HEK293 (cell line): ENCODE measurements around the gene NXPH4.

Source experiments
- CTCF ChIA-PET: fragments of 350-600 bp; formaldehyde crosslinking; extraction: SDS; loops from one replicate; lab custom pipeline; 2021; ENCODE audit warnings: antibody characterized with exemption; lab: Yijun Ruan, JAX
- POLR2A ChIA-PET: fragments of 300-600 bp; formaldehyde crosslinking; extraction: SDS; loops from one replicate; lab custom pipeline; 2020; ENCODE audit warnings: antibody characterized with exemption, inconsistent platforms; lab: Yijun Ruan, JAX
- H3K27ac ChIP-seq: fragments of 200-500 bp; sonication (Bioruptor generic); 2 replicates; pipeline ENCODE4 v1.5.1; 2014; ENCODE audit warnings: low read depth, low read length, control low read depth, inconsistent platforms; ENCODE audit errors: extremely low read depth
- H3K36me3 ChIP-seq, 2 experiments: fragments of 200-500 bp in 1 of 2; sonication (Bioruptor generic) in 1 of 2; 1 replicate in 1 of 2; 2 replicates in 1 of 2; pipeline ENCODE4 v1.5.1; 2014 to 2017; ENCODE audit warnings: inconsistent platforms in 2 of 2, low read length in 2 of 2; ENCODE audit not compliant: control insufficient read depth in 2 of 2, insufficient read depth in 1 of 2
- H3K4me1 ChIP-seq: fragments of 200-500 bp; sonication (Bioruptor generic); 2 replicates; pipeline ENCODE4 v1.5.1; 2014; ENCODE audit warnings: mild to moderate bottlenecking, low read length, inconsistent platforms; ENCODE audit not compliant: control insufficient read depth, insufficient read depth
- H3K4me3 ChIP-seq: 2 replicates; pipeline ENCODE4 v1.5.1; 2011; ENCODE audit warnings: low read depth, mild to moderate bottlenecking, control low read depth, low read length, moderate library complexity
- H3K9me3 ChIP-seq: fragments of 200-500 bp; sonication (Bioruptor generic); 2 replicates; pipeline ENCODE4 v1.5.1; 2014; ENCODE audit warnings: low read depth, low read length, inconsistent platforms; ENCODE audit not compliant: control insufficient read depth, insufficient read depth
- EGR2 ChIP-seq: fragments of 450-650 bp; formaldehyde crosslinking; IDR thresholded peaks from 2 replicates; pipeline ENCODE4 v1.5.1; 2016; ENCODE audit warnings: low read depth, missing biosample characterization, missing genetic modification characterization
- GLI4 ChIP-seq: fragments of 450-650 bp; formaldehyde crosslinking; IDR thresholded peaks from 2 replicates; pipeline ENCODE4 v1.5.1; 2016; ENCODE audit warnings: missing biosample characterization, missing genetic modification characterization
- GLIS2 ChIP-seq: fragments of 450-650 bp; formaldehyde crosslinking; IDR thresholded peaks from 2 replicates; pipeline ENCODE4 v1.5.1; 2016; ENCODE audit warnings: missing biosample characterization, missing genetic modification characterization
- SP3 ChIP-seq: fragments of 450-650 bp; formaldehyde crosslinking; IDR thresholded peaks from 2 replicates; pipeline ENCODE4 v1.5.1; 2016; ENCODE audit warnings: missing biosample characterization, missing genetic modification characterization
- TCF7L2 ChIP-seq: IDR thresholded peaks from 2 replicates; pipeline ENCODE4 v1.6.1; 2011; ENCODE audit warnings: low read depth, mild to moderate bottlenecking, inconsistent platforms, low read length, moderate library complexity, borderline replicate concordance
- ZBTB17 ChIP-seq: fragments of 450-650 bp; formaldehyde crosslinking; IDR thresholded peaks from 2 replicates; pipeline ENCODE4 v1.5.1; 2016; ENCODE audit warnings: missing biosample characterization, missing genetic modification characterization
- ZFHX2 ChIP-seq: fragments of 450-650 bp; formaldehyde crosslinking; conservative IDR thresholded peaks from 2 replicates; pipeline ENCODE4 v1.5.1; 2016; ENCODE audit warnings: missing biosample characterization, missing genetic modification characterization
- ZIC2 ChIP-seq: fragments of 450-650 bp; formaldehyde crosslinking; IDR thresholded peaks from 2 replicates; pipeline ENCODE4 v1.5.1; 2016; ENCODE audit warnings: missing biosample characterization, missing genetic modification characterization
- ZNF221 ChIP-seq: fragments of 450-650 bp; formaldehyde crosslinking; IDR thresholded peaks from 2 replicates; pipeline ENCODE4 v1.5.1; 2017; ENCODE audit warnings: missing biosample characterization, missing genetic modification characterization, borderline replicate concordance
- ZNF341 ChIP-seq: fragments of 450-650 bp; formaldehyde crosslinking; IDR thresholded peaks from 2 replicates; pipeline ENCODE4; 2016; ENCODE audit warnings: low read depth, missing biosample characterization, missing genetic modification characterization
- ZNF366 ChIP-seq: fragments of 450-650 bp; formaldehyde crosslinking; conservative IDR thresholded peaks from 2 replicates; pipeline ENCODE4 v1.5.1; 2016; ENCODE audit warnings: missing biosample characterization, missing genetic modification characterization
- ZNF416 ChIP-seq: fragments of 450-650 bp; formaldehyde crosslinking; IDR thresholded peaks from 2 replicates; pipeline ENCODE4 v1.5.1; 2016; ENCODE audit warnings: missing biosample characterization, missing genetic modification characterization
- ZNF660 ChIP-seq: fragments of 450-650 bp; IDR thresholded peaks from 2 replicates; pipeline ENCODE4 v1.5.1; 2018; ENCODE audit warnings: missing biosample characterization, mild to moderate bottlenecking, missing genetic modification characterization
- ZNF747 ChIP-seq: fragments of 450-650 bp; formaldehyde crosslinking; IDR thresholded peaks from 2 replicates; pipeline ENCODE4 v1.5.1; 2016; ENCODE audit warnings: missing biosample characterization, missing genetic modification characterization
- TF ChIP-seq, protein P1 (sequence below): sonication (generic); formaldehyde crosslinking; IDR thresholded peaks from 2 replicates; pipeline ENCODE4 v1.8.1; 2022; ENCODE audit warnings: mild to moderate bottlenecking, moderate library complexity, missing genetic modification reagents
- TF ChIP-seq, protein P2 (sequence below): fragments of 450-650 bp; formaldehyde crosslinking; IDR thresholded peaks from 2 replicates; pipeline ENCODE4 v1.5.1; 2016; ENCODE audit warnings: missing biosample characterization, missing genetic modification characterization
- TF ChIP-seq, protein P3 (sequence below): fragments of 450-650 bp; formaldehyde crosslinking; IDR thresholded peaks from 2 replicates; pipeline ENCODE4 v1.5.1; 2016; ENCODE audit warnings: missing biosample characterization, missing genetic modification characterization, borderline replicate concordance
- TF ChIP-seq, protein P4 (sequence below): IDR thresholded peaks from 2 replicates; pipeline ENCODE4 v1.6.1; 2011; ENCODE audit warnings: mild to moderate bottlenecking, low read depth, low read length, borderline replicate concordance
- TF ChIP-seq, protein P5 (sequence below): fragments of 450-650 bp; IDR thresholded peaks from 2 replicates; pipeline ENCODE4 v1.5.1; 2018; ENCODE audit warnings: missing biosample characterization, missing genetic modification characterization
- TF ChIP-seq, protein P6 (sequence below): fragments of 450-650 bp; formaldehyde crosslinking; IDR thresholded peaks from 2 replicates; pipeline ENCODE4 v1.5.1; 2016; ENCODE audit warnings: missing biosample characterization, missing genetic modification characterization
- TF ChIP-seq, protein P7 (sequence below): fragments of 450-650 bp; formaldehyde crosslinking; IDR thresholded peaks from 2 replicates; pipeline ENCODE4 v1.5.1; 2016; ENCODE audit warnings: missing biosample characterization, missing genetic modification characterization

The NXPH4 gene

DNA sequence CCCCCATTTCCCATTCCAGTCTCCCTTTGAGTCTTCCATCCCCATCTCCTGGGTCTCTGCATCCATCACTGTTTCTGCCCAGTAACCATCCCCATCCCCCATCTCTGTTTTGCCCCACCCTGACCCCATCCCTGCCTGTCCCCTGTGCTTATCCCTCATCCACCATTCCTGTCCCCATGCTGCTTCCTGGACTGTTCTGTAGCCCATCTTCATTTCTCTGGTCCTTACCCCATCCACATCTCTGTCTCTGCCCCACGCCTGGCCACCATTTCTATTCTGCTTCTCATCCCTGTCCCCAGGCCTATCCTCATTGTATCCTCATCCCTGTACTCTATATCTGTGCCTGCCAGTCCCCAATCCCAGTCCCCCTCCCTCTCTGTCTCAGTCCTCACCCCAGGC is 4.2 kb downstream of the NXPH4 start (continued):
- TF ChIP-seq, protein P1, sequence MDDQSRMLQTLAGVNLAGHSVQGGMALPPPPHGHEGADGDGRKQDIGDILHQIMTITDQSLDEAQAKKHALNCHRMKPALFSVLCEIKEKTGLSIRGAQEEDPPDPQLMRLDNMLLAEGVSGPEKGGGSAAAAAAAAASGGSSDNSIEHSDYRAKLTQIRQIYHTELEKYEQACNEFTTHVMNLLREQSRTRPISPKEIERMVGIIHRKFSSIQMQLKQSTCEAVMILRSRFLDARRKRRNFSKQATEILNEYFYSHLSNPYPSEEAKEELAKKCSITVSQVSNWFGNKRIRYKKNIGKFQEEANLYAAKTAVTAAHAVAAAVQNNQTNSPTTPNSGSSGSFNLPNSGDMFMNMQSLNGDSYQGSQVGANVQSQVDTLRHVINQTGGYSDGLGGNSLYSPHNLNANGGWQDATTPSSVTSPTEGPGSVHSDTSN = no peak
- no peak for TF ChIP-seq ZNF221
- no peak for TF ChIP-seq ZNF416 (tag by site-specific recombination)
- TF ChIP-seq, protein P2, sequence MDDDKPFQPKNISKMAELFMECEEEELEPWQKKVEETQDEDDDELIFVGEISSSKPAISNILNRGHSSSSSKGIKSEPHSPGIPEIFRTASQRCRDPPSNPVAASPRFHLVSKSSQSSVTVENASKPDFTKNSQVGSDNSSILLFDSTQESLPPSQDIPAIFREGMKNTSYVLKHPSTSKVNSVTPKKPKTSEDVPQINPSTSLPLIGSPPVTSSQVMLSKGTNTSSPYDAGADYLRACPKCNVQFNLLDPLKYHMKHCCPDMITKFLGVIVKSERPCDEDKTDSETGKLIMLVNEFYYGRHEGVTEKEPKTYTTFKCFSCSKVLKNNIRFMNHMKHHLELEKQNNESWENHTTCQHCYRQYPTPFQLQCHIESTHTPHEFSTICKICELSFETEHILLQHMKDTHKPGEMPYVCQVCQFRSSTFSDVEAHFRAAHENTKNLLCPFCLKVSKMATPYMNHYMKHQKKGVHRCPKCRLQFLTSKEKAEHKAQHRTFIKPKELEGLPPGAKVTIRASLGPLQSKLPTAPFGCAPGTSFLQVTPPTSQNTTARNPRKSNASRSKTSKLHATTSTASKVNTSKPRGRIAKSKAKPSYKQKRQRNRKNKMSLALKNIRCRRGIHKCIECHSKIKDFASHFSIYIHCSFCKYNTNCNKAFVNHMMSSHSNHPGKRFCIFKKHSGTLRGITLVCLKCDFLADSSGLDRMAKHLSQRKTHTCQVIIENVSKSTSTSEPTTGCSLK = no peak

DNA sequence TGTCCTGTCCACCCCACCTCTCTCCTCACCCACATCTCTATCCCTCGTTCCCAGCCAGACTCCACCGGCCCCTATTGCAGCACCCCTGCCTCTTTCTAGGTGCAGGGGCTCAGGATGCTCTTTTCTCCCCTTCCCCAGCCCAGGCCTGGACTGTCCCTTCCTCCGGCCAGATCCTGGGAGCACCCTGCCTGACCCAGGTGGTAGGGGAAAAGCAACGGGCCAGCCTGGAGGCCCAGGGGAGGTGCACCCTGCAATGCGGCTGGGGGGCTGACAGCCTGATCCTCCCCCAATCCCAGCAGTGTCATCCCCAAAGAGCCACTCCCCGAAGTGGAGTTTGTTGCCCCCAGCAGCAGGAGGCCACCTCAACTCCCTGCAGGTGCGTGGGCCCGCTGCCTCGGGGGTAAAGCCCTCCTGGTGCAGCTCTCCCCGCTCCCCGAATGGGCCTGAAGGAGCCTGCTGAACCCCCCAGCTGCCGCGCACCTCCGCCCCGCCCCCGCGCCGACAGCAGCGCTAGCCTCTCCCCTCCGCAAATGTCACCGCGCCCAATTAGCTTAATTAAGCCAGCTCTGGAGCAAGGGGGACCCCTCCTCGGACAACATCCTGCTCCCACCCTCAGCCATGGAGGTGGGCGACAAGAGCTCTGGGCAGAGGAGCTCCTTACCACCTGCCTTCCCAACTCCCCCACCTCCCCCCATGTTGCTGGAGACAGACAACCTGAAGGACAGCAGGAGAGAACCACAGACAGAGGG is 4.7 kb downstream of the NXPH4 start:
- CTCF ChIA-PET = interaction anchor here (2.0 to 13.7 kb wide), 2 partner anchors 8 to 19 kb away, joined by 7 to 192 read pairs; a partner anchor contains a TSS
- Histone ChIP-seq H3K9me3 (no peaks in the 10 kb centered on the region), H3K4me1 (peaks cover under 1% of the 10 kb centered on the region; the same call in 1 of the 2 replicates), H3K36me3 (no peaks in the 10 kb centered on the region), H3K4me3 (no peak overlapping the region), H3K27ac (no peak overlapping the region)
- POLR2A ChIA-PET = interaction anchor here (0.8 to 1.2 kb wide), 2 partner anchors 8 to 12 kb away, joined by 3 to 5 read pairs; partner anchors contain the start of gene SHMT2
- TF ChIP-seq EGR2 (tag by site-specific recombination) (0 out of 2 replicates have a peak, but pooled peaks have one; percentile 5), GLIS2 (tag by site-specific recombination) (peak; percentile 72), ZNF747 (tag by site-specific recombination) (no peak), ZBTB17 (peak; percentile 6; the same call in 1 of the 2 replicates), ZNF366 (peak; percentile 19; the same call in 1 of the 2 replicates), GLI4 (tag by site-specific recombination) (no peak), TCF7L2 (no peak), ZIC2 (tag by site-specific recombination) (peak; percentile 73), SP3 (tag by site-specific recombination) (no peak), ZNF660 (no peak), ZNF341 (tag by site-specific recombination) (0 out of 2 replicates have a peak, but pooled peaks have one; percentile 33), ZFHX2 (tag by site-specific recombination) (peak; percentile 40; the same call in 1 of the 2 replicates)
- TF ChIP-seq, protein P3, sequence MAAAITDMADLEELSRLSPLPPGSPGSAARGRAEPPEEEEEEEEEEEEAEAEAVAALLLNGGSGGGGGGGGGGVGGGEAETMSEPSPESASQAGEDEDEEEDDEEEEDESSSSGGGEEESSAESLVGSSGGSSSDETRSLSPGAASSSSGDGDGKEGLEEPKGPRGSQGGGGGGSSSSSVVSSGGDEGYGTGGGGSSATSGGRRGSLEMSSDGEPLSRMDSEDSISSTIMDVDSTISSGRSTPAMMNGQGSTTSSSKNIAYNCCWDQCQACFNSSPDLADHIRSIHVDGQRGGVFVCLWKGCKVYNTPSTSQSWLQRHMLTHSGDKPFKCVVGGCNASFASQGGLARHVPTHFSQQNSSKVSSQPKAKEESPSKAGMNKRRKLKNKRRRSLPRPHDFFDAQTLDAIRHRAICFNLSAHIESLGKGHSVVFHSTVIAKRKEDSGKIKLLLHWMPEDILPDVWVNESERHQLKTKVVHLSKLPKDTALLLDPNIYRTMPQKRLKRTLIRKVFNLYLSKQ = no peak
- TF ChIP-seq, protein P4, sequence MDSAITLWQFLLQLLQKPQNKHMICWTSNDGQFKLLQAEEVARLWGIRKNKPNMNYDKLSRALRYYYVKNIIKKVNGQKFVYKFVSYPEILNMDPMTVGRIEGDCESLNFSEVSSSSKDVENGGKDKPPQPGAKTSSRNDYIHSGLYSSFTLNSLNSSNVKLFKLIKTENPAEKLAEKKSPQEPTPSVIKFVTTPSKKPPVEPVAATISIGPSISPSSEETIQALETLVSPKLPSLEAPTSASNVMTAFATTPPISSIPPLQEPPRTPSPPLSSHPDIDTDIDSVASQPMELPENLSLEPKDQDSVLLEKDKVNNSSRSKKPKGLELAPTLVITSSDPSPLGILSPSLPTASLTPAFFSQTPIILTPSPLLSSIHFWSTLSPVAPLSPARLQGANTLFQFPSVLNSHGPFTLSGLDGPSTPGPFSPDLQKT = no peak
- TF ChIP-seq, protein P5, sequence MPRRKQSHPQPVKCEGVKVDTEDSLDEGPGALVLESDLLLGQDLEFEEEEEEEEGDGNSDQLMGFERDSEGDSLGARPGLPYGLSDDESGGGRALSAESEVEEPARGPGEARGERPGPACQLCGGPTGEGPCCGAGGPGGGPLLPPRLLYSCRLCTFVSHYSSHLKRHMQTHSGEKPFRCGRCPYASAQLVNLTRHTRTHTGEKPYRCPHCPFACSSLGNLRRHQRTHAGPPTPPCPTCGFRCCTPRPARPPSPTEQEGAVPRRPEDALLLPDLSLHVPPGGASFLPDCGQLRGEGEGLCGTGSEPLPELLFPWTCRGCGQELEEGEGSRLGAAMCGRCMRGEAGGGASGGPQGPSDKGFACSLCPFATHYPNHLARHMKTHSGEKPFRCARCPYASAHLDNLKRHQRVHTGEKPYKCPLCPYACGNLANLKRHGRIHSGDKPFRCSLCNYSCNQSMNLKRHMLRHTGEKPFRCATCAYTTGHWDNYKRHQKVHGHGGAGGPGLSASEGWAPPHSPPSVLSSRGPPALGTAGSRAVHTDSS (tag by site-specific recombination) = no peak
- TF ChIP-seq, protein P6, sequence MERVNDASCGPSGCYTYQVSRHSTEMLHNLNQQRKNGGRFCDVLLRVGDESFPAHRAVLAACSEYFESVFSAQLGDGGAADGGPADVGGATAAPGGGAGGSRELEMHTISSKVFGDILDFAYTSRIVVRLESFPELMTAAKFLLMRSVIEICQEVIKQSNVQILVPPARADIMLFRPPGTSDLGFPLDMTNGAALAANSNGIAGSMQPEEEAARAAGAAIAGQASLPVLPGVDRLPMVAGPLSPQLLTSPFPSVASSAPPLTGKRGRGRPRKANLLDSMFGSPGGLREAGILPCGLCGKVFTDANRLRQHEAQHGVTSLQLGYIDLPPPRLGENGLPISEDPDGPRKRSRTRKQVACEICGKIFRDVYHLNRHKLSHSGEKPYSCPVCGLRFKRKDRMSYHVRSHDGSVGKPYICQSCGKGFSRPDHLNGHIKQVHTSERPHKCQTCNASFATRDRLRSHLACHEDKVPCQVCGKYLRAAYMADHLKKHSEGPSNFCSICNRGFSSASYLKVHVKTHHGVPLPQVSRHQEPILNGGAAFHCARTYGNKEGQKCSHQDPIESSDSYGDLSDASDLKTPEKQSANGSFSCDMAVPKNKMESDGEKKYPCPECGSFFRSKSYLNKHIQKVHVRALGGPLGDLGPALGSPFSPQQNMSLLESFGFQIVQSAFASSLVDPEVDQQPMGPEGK (tag by site-specific recombination) = 0 out of 2 replicates have a peak, but pooled peaks have one; percentile 30
- TF ChIP-seq, protein P2 = no peak
- TF ChIP-seq, protein P7, sequence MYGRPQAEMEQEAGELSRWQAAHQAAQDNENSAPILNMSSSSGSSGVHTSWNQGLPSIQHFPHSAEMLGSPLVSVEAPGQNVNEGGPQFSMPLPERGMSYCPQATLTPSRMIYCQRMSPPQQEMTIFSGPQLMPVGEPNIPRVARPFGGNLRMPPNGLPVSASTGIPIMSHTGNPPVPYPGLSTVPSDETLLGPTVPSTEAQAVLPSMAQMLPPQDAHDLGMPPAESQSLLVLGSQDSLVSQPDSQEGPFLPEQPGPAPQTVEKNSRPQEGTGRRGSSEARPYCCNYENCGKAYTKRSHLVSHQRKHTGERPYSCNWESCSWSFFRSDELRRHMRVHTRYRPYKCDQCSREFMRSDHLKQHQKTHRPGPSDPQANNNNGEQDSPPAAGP (tag by site-specific recombination) = 0 out of 2 replicates have a peak, but pooled peaks have one; percentile 2
